ENCODE measurements around the gene ZBTB44. TPM values are rescaled to one million over a fixed set of nuclear protein-coding genes. Genes with fewer than 3 reads are reported as not detected.
"Not testable (repeated sequence)": the region's sequence is repeated elsewhere in the genome, so short reads cannot be mapped to it uniquely, and the experiment has no call there.

Gene ZBTB44
- total RNA-seq, 1 experiment from 2014 or later: 21.1 TPM

GRCh38 chr11:130202009-130202817 lies 112.5 kb downstream of the ZBTB44 start:
- DNase-seq (ENCODE audit: extremely low read depth, low read depth): no peak

DNA sequence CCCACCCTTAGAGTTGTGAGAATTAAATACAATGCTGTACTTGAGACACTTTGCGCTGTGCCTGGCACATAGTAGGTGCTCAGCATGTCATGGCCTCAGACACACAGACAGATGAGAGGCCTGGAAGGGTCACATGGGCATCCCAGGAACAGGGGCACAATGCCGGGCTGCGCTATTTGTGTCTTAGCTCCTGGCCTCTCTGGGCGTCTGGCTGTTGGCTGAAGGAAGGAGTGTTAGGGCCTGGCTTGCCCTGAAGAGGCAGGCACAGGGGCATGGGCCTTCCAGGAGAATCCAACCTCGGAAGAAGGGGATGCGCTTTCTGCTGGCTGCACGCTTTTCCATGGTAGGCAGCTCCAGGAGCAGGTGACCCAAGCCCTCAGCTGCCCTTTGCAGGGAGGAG lies 113.7 kb downstream of the ZBTB44 start:
- DNase-seq (ENCODE audit: extremely low read depth, low read depth): no peak

DNA sequence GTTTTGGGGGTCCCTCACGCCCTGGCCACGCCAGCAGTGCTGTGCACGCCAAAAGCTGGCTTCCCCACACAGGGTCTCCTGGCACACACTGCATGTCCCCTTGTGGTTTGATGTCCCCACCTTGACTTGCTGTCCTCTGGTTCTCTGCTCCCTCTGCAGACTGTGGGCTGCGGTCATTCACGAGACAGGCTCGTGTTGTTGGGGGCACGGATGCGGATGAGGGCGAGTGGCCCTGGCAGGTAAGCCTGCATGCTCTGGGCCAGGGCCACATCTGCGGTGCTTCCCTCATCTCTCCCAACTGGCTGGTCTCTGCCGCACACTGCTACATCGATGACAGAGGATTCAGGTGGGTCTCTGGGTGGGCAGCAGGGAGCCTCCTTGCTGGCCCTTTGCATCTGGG lies 114.9 kb downstream of the ZBTB44 start:
- no peak for DNase-seq (ENCODE audit: extremely low read depth, low read depth)

- no peak for DNase-seq (ENCODE audit: extremely low read depth, low read depth)
Measured at GRCh38 chr11:130198964-130199363, 115.8 kb downstream of the ZBTB44 start.

DNA sequence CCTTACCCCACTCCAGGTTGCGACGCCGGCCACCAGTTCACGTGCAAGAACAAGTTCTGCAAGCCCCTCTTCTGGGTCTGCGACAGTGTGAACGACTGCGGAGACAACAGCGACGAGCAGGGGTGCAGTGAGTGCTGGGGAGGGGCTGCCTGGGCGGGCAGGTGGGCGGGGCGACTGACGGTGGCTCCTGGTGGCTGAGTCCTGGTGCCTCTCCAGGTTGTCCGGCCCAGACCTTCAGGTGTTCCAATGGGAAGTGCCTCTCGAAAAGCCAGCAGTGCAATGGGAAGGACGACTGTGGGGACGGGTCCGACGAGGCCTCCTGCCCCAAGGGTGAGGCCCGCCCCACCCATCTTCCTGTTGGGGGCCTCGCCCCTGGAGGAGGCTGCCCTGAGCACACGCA lies 116.4 kb downstream of the ZBTB44 start:
- no peak for DNase-seq (ENCODE audit: extremely low read depth, low read depth)

GRCh38 chr11:130197386-130198035 lies 117.2 kb downstream of the ZBTB44 start:
- no peak for DNase-seq (ENCODE audit: extremely low read depth, low read depth)

- DNase-seq (ENCODE audit: extremely low read depth, low read depth): no peak
Measured at GRCh38 chr11:130194241-130195023, 120.3 kb downstream of the ZBTB44 start.

- DNase-seq (ENCODE audit: extremely low read depth, low read depth): not testable (repeated sequence)
Measured at GRCh38 chr11:130193551-130193950, 121.2 kb downstream of the ZBTB44 start.

DNA sequence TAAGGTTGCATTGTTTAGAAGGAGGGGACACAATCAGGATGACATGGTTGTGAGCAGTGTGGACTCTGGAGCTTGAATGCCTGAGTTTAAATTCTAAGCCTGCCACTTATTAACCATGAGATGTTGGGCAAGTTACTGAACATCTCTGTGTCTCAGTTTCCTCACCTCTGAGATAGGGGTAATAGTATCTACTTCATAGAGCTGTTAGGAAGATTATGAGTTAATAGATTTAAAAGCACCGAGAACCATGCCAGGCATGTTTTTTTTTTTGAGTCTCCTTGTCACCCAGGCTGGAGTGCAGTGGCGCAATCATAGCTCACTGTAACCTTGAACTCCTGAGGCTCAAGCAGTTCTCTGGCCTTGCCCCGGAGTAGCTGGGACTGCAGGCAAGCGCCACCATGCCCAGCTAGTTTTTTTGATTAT lies 121.9 kb downstream of the ZBTB44 start:
- no peak for DNase-seq (ENCODE audit: extremely low read depth, low read depth)

GRCh38 chr11:130191896-130192295 lies 122.8 kb downstream of the ZBTB44 start:
- DNase-seq (ENCODE audit: extremely low read depth, low read depth): no peak

DNA sequence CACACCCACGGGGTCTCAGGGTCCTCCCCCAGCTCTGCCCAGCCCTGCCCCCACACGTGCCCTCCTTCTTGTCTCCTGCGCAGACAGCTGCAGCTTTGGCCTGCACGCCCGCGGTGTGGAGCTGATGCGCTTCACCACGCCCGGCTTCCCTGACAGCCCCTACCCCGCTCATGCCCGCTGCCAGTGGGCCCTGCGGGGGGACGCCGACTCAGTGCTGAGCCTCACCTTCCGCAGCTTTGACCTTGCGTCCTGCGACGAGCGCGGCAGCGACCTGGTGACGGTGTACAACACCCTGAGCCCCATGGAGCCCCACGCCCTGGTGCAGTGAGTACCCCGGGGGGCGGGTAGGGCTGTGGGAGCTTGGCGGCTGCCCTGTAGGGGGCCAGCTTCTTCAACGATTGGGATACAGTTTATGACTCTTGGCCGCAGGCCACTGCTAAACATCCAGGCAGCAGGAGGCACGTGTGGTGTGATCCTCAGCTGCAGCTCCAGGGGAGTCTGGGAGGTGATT lies 124.3 kb downstream of the ZBTB44 start:
- no peak for DNase-seq (ENCODE audit: extremely low read depth, low read depth)

DNA sequence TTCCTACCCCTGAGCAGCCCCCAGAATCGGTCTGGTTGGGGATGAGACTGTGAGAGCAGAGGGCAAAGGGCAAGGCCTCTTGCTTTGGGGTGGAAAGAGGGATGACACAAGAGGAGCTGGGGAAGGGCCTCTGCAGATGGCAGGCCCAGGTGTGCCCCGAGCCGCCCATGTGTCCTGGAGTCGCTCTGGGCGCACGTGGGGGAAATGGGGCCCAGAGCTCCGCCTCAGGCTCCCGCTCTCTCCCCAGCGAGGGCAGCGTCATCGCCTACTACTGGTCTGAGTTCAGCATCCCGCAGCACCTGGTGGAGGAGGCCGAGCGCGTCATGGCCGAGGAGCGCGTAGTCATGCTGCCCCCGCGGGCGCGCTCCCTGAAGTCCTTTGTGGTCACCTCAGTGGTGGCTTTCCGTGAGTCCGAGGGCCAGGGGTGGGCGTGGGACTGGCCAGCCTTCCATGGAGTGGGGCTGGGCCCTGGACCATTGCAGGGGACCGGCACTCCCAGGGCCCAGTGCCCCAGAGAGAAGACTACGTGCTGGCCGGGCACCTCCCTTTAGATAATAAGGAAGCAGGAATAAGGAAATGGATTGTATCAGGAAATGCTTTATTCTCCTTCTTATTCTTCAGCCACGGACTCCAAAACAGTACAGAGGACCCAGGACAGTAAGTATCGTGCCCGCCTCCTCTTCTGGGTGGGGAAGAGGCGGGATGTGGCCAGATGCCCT lies 125.1 kb downstream of the ZBTB44 start:
- DNase-seq (ENCODE audit: extremely low read depth, low read depth): no peak

DNA sequence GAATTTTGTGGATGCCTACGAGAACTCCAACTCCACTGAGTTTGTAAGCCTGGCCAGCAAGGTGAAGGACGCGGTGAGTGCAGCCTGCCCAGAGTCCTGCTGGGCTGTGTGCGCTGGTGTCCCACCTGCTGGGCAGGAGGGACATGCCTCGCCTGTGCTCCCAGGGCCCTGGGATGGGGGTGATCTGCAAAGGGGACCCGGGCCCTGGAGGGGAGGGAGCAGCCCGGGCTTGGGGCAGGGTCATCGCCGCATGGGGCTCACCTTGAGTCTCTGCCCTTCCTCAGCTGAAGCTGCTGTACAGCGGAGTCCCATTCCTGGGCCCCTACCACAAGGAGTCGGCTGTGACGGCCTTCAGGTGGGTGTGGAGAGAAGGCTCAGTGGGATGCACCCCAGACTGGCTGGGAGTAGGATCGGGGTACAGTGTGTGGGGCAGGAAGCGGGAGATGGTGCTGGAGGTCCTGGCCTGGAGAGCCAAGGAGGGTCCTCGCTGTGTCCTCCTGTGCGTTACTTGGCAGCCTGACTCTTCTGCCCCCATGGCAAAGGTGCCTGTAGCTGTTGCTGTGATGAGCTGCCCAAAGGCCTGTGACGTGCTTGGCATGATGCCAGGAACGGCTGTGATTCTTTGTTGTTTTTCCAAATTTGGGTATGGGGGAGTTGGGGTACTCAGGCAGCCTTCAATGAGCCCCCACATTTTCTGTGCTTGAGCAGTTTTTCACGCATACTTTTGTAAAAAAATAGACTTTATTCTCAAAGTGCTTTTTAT lies 126.0 kb downstream of the ZBTB44 start:
- DNase-seq (ENCODE audit: extremely low read depth, low read depth): no peak

DNA sequence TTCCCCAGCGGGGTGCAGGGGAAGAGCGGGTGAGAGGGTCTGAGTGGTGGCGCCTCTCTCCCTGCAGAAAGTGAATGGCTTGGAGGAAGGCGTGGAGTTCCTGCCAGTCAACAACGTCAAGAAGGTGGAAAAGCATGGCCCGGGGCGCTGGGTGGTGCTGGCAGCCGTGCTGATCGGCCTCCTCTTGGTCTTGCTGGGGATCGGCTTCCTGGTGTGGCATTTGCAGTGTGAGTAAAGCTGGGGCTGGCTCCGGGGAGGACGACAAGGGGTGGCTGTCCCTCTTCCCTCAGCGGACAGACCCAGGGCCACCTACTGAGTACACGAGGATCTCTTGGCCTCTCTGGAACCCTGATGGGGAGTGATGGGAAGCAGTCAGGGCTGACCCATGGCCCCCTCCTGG lies 126.7 kb downstream of the ZBTB44 start:
- no peak for DNase-seq (ENCODE audit: extremely low read depth, low read depth)

DNA sequence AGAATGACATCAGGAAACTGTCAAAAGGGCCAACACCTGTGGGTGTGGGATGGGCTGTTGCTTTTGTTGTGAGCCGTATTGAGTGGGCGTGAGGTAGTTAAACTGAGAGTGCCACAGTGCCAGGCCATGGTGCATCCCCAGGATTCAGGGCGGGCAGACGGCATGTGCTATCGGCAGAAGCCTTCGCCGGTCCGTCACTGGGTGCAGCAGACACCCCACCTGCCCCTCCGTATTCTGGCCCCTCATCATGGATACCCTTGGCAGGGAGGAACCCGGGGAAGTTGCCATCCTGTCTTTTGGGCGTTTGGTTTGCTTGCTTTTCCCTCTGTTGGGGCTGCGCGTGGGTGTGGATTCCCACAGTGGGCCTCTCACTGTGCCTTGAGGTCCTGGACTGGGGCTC lies 127.6 kb downstream of the ZBTB44 start:
- no peak for DNase-seq (ENCODE audit: extremely low read depth, low read depth)

- DNase-seq (ENCODE audit: extremely low read depth, low read depth): no peak
Measured at GRCh38 chr11:130183878-130184610, 130.7 kb downstream of the ZBTB44 start.

DNA sequence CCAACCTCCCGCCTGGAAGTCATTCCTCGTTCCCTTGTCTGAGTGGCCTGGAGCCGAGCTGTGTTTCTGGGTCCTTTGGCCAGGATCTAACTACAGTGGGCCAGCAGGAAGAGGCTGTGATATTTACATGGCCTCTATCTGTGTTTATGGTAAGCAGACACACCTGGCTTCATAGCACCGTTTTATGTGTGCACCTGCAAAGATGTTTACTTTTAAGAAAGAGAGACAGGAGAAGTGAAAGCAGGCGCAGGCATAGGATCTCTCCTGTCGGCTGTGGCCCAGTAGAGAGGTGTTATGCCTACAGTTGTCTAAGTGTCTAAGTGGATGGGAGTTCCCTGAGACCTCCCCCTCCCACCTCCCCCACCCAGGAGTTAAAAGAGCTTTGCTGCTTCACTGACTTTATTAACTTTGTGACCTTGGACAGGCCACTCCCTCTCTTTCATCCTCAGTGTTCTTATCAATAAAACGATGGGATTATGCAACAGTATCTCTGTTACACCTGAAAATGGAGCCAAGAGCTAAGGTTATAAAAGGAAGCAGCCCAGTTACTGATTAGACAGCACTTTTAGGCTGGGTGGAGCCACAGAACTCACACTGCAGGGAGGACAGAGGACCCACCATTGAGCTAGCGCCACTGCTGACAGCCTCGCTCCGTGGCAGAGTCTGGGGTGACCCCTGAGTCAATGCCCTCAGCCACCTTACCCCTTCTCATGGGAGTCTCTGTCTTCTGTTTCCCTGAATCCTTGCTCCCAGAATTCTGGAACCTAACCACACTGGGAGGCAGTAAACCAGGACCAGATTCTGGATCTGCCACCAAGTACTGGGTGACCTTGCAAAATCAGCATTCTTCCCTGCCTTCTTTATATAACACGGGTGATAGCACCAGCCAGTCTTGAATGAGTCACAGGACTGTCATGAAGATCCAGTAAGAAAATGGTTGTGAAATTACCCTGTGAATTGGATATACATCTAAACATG lies 133.1 kb downstream of the ZBTB44 start:
- DNase-seq (ENCODE audit: extremely low read depth, low read depth): peak; percentile 15

- DNase-seq (ENCODE audit: extremely low read depth, low read depth): no peak
Measured at GRCh38 chr11:130180896-130181294, 133.8 kb downstream of the ZBTB44 start.
